Gastrocnemius medialis (tissue), 4 donors: ENCODE measurements around the gene C1orf94. TPM values are rescaled to one million over a fixed set of nuclear protein-coding genes. Genes with fewer than 3 reads are reported as not detected.

Experiments used
- ATAC-seq, 2 donors: fragments of 150-250 bp; one replicate each; pipeline ENCODE4 v1.9.1; 2016
- DNase-seq, 2 donors: peaks; one replicate each; pipeline ENCODE4 v3.0.0-alpha.2; 2019
- H3K27ac ChIP-seq, 4 donors: fragments of 200-600 bp; sonication (generic); 1 replicate in 1 of 4; 2 replicates in 3 of 4; pipeline ENCODE4 v1.5.1; 2016 to 2018; ENCODE audit warnings: mild to moderate bottlenecking in 2 of 4, moderate library complexity in 1 of 4
- H3K27me3 ChIP-seq, 3 donors: fragments of 200-600 bp; sonication (generic) in 2 of 3; 1 replicate in 1 of 3; 2 replicates in 2 of 3; pipeline versions ENCODE4 v1.5.1 to v1.6.0; 2016 to 2019; ENCODE audit warnings: mild to moderate bottlenecking in 1 of 3, moderate library complexity in 1 of 3
- H3K36me3 ChIP-seq, 2 donors: fragments of 200-600 bp; sonication (generic) in 1 of 2; one replicate each; pipeline ENCODE4 v1.5.1; 2017 to 2018
- H3K4me1 ChIP-seq, 2 donors: fragments of 200-600 bp; sonication (generic) in 1 of 2; one replicate each; pipeline ENCODE4 v1.5.1; 2016 to 2017; ENCODE audit warnings: mild to moderate bottlenecking in 2 of 2
- H3K4me3 ChIP-seq, 4 donors: fragments of 200-600 bp; sonication (generic) in 3 of 4; 1 replicate in 1 of 4; 2 replicates in 3 of 4; pipeline ENCODE4 v1.5.1; 2016 to 2019; ENCODE audit warnings: mild to moderate bottlenecking in 2 of 4
- H3K9me3 ChIP-seq, 3 donors: fragments of 200-600 bp; sonication (generic) in 2 of 3; 1 replicate in 1 of 3; 2 replicates in 2 of 3; pipeline ENCODE4 v1.5.1; 2016 to 2019
- POLR2A ChIP-seq, 2 donors: fragments of 450-650 bp; IDR thresholded peaks; one replicate each; pipeline ENCODE4 v1.6.1; 2017; ENCODE audit warnings: antibody characterized with exemption in 2 of 2, mild to moderate bottlenecking in 2 of 2, moderate library complexity in 2 of 2
- in situ Hi-C, 4 donors: fragments of 200-750 bp; cut with MboI; loops; one replicate each; pipeline versions ENCODE4 v1.15.0 to v1.8.0; 2017; ENCODE audit warnings: low sequenced_read_pairs in 4 of 4
- intact Hi-C: fragments of 100-400 bp; cut with DNase I; formaldehyde crosslinking; loops from one replicate; pipeline ENCODE4 v1.15.1; 2023; ENCODE audit warnings: low total_unique reads
- total RNA-seq, 4 donors: library from RNA; depleted of rRNA; stranded (reverse); fragments of >200 nt; gene quantifications; one replicate each; pipeline versions ENCODE4 v1.1.0 to v1.2.3, GENCODE V29; 2016
- TF ChIP-seq, protein P1 (sequence below), 5 experiments: fragments of 450-650 bp in 3 of 5; fragments of 200-600 bp in 2 of 5; sonication (generic) in 2 of 5; IDR thresholded peaks in 4 of 5; conservative IDR thresholded peaks in 1 of 5; 1 replicate in 4 of 5; 2 replicates in 1 of 5; pipeline ENCODE4 v1.5.1; 2016 to 2019; ENCODE audit warnings: antibody characterized with exemption in 5 of 5, mild to moderate bottlenecking in 3 of 5, moderate library complexity in 3 of 5

C1orf94 gene
- total RNA-seq, 4 donors from 2014 or later, result not detected

DNA sequence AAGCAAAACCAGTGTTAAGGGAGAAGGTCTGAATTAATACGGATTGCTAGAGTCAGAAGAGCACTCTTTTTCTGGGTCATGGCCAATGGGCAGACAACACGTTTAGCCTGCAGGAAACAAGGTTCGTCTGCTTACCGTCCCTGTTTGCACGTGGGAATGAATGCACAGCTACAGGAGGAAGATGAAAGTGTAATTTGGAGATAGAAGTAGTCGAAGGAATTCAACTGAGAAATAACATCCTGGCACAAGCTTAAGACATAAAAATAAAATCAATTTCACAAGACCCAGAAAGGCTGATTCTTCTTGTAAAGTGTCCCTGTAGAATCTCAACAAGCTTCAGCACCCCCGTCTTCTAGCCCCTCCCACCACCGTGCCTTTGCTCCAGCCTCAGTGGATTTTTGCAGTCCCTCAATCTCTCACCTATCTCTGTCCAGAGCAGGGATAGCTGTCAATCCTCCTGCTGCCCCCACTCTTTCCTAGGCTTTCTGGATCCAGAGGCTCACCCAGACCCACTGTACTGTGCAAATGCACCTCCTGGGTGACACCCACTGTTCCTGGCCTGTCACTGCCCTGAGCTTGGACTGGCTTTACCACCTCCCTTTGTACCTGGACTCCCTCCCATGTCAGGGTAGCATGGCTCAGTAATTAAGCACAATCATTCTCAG is 60.6 kb downstream of the C1orf94 start:
- Histone ChIP-seq H3K27ac (no peak overlapping the region), H3K4me3 (no peak overlapping the region), H3K36me3 (no peaks in the 10 kb centered on the region), H3K9me3 (no peaks in the 10 kb centered on the region), H3K27me3 (no peaks in the 10 kb centered on the region), H3K4me1 (no peaks in the 10 kb centered on the region)
- ATAC-seq (no peak), DNase-seq (no peak)
- in situ Hi-C loops, result no loop called here
- TF ChIP-seq, protein P1, sequence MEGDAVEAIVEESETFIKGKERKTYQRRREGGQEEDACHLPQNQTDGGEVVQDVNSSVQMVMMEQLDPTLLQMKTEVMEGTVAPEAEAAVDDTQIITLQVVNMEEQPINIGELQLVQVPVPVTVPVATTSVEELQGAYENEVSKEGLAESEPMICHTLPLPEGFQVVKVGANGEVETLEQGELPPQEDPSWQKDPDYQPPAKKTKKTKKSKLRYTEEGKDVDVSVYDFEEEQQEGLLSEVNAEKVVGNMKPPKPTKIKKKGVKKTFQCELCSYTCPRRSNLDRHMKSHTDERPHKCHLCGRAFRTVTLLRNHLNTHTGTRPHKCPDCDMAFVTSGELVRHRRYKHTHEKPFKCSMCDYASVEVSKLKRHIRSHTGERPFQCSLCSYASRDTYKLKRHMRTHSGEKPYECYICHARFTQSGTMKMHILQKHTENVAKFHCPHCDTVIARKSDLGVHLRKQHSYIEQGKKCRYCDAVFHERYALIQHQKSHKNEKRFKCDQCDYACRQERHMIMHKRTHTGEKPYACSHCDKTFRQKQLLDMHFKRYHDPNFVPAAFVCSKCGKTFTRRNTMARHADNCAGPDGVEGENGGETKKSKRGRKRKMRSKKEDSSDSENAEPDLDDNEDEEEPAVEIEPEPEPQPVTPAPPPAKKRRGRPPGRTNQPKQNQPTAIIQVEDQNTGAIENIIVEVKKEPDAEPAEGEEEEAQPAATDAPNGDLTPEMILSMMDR (IDR thresholded peaks at IDR 0.05 in 4 of 5, conservative IDR thresholded peaks at IDR 0.05 in 1 of 5), result no peak
- TF ChIP-seq POLR2A (IDR thresholded peaks at IDR 0.05), result no peak
- intact Hi-C loops, result no loop called here

DNA sequence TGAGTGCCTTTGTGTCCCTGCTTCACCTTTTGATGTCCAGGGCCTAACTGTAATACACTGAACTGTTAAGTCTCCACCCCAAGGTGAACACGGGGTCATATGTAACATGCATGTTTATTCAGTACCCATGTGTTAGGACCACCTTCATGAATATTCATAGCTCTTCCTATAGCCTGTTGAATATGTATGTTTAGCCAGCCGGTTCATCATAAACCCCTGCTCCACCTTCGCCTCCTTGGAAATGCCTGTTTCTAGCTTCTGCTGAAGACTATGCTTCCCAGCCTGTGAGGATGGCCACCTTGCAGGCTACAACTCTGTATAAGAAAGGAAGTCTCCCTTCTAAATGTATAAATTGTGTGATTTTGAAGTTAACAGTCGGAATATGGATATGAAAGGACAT is 69.3 kb downstream of the C1orf94 start:
- TF ChIP-seq, protein P1 (IDR thresholded peaks at IDR 0.05 in 4 of 5, conservative IDR thresholded peaks at IDR 0.05 in 1 of 5), result no peak
- TF ChIP-seq POLR2A (IDR thresholded peaks at IDR 0.05), result no peak
- Histone ChIP-seq H3K9me3 (no peaks in the 10 kb centered on the region), H3K4me3 (no peak overlapping the region), H3K27ac (no peak overlapping the region), H3K36me3 (no peaks in the 10 kb centered on the region), H3K4me1 (no peaks in the 10 kb centered on the region), H3K27me3 (peaks cover 0 to 3% (median 2%) of the 10 kb centered on the region in 3 donors)
- in situ Hi-C loops, result no loop called here
- ATAC-seq (no peak), DNase-seq (no peak)
- intact Hi-C loops, result no loop called here

DNA sequence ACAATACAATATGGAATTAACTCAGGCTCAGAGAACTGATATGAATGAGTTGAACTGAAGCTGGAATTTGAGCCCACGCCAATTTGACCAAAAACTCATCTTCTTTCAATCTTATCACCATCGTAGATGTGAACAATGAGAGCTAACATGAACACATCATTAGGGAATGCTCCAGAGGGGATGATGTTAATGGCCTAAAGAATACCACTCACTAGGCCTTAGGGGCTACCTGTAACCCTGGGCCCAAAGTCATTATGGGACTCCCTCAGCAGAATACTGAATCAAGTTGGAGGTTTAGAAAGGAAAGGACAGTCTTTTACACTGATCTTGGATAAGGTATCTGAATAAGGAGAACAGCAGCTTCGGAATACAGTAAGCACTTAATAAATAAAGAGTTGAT is 73.6 kb downstream of the C1orf94 start:
- intact Hi-C loops, result no loop called here
- ATAC-seq (no peak), DNase-seq (no peak)
- Histone ChIP-seq H3K27ac (no peak overlapping the region), H3K4me1 (no peaks in the 10 kb centered on the region), H3K27me3 (peaks cover 0 to 3% (median 0%) of the 10 kb centered on the region in 3 donors), H3K36me3 (no peaks in the 10 kb centered on the region), H3K9me3 (no peaks in the 10 kb centered on the region), H3K4me3 (no peak overlapping the region)
- in situ Hi-C loops, result no loop called here
- no peak for TF ChIP-seq POLR2A (IDR thresholded peaks at IDR 0.05)
- TF ChIP-seq, protein P1 (IDR thresholded peaks at IDR 0.05 in 4 of 5, conservative IDR thresholded peaks at IDR 0.05 in 1 of 5), result no peak

DNA sequence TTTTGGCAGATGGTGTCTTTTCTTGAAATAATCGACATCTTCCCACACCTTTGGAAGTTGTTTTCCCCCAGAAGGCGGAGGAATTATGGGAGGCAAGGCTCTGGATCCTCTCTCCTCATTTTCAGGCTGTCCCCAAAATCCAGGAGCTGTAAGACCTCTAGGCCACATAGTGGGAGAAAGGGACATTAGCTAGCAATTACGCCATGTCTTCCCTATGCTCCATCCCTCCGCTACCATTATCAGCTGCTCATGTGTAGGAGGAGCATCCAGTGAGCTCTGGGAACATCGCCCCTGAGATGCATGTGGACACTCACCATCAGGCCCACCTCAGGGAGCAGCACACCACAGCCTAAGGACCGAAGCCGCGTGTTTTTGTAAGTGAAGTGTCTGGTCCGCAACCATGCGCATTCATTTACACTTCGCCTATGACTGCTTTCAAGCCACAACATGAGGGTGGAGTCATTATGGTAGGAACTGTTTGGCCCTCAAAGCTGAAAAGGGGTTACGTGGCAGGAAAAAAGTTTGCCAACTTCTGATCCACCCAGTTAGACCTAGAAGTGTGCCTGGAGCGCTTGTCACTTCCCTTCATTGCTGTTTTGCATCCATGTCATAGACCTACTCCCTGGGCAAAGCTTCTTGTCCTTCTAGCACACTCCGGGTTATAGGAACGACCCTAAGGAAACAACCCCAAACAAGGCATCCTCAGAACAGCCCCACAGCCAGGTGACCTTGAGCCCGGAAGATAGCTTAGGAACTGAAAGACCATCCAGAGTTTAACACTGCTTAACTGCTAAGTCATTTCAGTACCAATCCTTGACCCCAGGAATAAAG is 85.5 kb downstream of the C1orf94 start:
- H3K9me3 ChIP-seq, result no peaks in the 10 kb centered on the region
- DNase-seq (no peak), ATAC-seq (no peak)
- peaks cover 0 to 10% (median 0%) of the 10 kb centered on the region in 3 donors for H3K27me3 ChIP-seq
- H3K36me3 ChIP-seq, result no peaks in the 10 kb centered on the region
- in situ Hi-C loops, result no loop called here
- intact Hi-C loops, result no loop called here
- H3K4me3 ChIP-seq, result no peak overlapping the region
- H3K27ac ChIP-seq, result no peak overlapping the region
- no peaks in the 10 kb centered on the region for H3K4me1 ChIP-seq
- TF ChIP-seq, protein P1 (IDR thresholded peaks at IDR 0.05 in 4 of 5, conservative IDR thresholded peaks at IDR 0.05 in 1 of 5), result no peak
- no peak for TF ChIP-seq POLR2A (IDR thresholded peaks at IDR 0.05)
